ENCODE results near the gene FGL2.
"Not testable (repeated sequence)": the region's sequence is repeated elsewhere in the genome, so short reads cannot be mapped to it uniquely, and the experiment has no call there.

Gene FGL2

GRCh38 chr7:77209479-77210139 lies 10.0 kb upstream of the FGL2 start:
- DNase-seq: no peak

GRCh38 chr7:77208416-77208815 lies 8.8 kb upstream of the FGL2 start:
- DNase-seq: no peak

GRCh38 chr7:77205706-77206105 lies 6.1 kb upstream of the FGL2 start:
- DNase-seq: no peak

- no peak for DNase-seq
These were observed 2.9 kb upstream of the FGL2 start for GRCh38 chr7:77202481-77202976.

- DNase-seq: no peak
These were observed 923 bp upstream of the FGL2 start for GRCh38 chr7:77200542-77200941.

DNA sequence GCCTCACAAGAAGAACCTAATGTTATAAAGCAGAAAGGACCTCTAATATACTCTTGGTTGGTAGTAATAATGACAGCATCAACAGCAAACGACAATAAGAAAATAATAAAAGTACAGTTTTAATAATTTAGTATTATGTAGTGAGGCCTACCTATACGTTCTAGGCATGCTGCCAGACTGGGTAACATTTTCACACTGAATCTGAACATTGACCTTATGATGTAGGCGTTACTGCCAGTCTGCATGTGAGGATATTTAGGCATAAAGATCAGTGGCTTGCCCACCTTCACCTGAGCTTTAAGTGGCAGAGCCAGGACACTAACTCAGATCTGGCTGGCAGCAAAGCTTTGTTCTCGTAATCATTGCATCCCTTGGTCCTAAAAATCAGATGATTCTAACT lies 2.5 kb downstream of the FGL2 start:
- DNase-seq: no peak

DNA sequence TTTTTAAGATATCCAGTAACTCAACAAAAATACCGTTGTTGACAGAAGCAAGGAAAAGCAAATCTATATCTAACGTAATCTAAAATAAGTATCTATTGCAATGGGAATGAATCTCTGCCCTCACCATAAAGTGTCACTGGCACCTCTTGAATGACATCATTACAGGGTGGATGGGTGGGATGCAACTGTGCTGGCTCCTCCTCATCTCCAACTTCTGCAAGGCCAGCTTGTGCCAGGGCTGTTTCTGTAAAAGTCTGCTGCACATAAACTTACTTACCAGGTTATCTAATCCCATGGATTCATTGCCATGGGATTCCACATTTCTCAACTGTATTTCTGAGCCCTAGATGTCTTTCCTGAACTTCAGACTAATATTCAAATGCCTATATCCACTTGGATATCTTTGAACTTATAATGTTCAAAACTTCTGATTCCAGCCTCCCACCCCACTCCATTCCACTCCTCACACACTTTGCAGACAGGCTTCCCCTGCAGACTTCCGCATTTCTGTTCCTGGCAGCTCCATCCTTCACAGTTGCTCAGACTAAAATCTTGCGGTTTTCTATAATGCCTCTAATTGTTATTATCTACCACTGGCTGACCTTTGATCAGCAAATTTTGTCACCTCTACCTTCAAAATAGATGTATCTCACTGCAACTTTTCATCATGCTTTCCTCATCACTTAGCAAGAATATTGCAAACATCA lies 10.7 kb downstream of the FGL2 start:
- no peak for DNase-seq

DNA sequence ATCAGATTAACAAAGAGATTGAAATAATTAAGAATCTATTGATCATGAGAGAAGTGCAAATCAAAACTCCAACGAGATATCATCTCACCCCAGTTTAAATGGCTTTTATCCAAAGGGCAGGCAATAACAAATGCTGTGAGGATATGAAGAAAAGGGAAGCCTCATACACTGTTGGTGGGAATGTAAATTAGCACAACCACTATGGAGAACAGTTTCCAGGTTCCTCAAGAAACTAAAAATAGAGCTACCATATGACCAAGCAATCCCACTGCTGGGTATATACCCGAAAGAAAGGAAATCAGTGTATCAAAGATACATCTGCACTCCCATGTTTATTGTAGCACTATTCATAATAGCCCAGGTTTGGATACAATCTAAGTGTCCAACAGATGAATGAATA lies 13.8 kb downstream of the FGL2 start:
- no peak for DNase-seq

GRCh38 chr7:77184990-77185389 lies 14.6 kb downstream of the FGL2 start:
- DNase-seq: no peak

DNA sequence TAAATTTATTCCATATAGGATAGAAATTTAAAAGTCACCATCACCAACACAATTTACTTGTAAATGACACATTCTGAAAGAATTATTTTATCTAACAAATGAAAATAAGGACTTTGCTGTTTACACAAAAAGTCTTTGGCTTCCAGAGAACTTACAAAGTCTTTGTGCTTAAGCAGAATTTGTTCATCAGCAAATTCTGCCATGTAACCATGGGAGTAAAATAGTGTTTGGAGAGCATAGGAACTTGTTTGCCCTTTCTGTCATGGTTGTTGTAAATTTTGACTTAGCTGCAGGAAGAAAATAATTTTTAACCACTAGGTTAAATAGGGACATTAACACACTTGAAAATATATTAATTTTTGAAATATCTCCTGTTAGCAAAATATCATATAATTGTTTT lies 15.2 kb downstream of the FGL2 start:
- no peak for DNase-seq

GRCh38 chr7:77182261-77182660 lies 17.4 kb downstream of the FGL2 start:
- no peak for DNase-seq

DNA sequence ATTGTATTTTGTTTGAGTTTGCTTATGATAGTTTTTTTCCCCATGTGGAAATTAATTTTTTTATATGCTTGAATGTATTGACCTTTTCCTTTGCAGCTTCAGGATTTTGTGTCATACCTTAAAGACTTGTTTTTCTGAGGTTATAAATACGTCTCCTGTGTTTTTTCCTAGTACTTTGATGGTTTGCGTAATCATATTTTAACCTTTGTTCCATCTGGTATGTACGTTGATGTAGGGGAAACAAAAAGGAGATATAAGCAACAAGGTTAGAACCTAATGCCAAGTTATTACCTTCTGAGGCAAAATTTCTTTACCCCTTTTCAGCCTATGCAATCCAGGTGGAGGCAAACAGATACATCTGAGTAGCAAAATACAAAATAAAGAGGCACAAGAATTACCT lies 17.9 kb downstream of the FGL2 start:
- no peak for DNase-seq

DNA sequence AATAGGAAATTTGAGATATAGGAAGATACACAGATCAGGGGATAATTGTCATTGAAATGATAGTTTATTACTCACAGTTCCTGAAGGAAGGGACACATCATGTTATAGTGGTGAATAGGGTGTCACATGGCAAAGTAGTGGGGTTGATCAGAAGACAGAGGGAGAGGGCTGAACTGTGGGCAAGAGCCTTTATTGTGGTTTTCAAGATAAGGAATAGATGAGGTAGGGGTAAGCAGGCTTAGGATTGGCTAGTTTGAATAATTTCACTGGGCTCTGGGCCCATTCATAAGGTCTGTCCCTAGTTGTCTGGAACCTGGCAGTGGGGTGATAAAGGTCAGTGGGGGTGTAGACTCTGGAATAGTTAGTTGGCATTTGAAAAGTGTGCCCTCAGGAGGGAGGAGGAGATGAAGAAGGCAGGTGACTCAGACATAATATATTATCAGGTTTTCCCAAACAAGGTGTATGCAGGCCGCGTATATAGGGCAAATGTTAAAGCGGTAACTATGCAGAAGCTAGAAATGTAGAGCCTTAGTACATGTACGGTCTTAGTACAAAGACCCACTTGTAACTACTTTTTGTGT lies 18.5 kb downstream of the FGL2 start:
- DNase-seq: no peak

GRCh38 chr7:77178024-77178423 lies 21.6 kb downstream of the FGL2 start:
- not testable (repeated sequence) for DNase-seq

GRCh38 chr7:77177321-77177904 lies 22.2 kb downstream of the FGL2 start:
- DNase-seq: not testable (repeated sequence)

DNA sequence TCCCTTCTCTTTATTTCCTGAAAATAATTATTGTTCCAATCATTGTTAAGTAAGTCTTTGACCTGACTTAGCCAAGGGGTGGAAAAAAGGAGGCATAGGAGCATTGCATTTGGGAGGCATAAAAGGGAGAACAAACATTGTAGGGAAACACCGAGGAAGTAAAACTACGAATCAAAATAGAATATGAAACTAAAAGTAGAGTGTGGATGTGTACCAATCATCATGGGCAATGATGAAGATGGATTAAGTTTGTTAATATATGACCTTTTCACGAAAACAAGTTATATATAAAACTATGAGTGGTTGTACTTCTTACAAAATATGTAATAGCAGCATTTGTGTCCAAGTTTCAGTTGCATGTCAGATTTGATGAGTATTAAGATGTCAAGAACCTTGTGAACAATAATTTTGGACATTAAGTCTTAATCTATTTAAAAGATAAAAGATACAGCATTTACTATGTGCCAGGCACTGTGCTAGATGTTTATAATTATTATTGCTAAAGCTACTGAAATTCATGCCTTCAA lies 24.3 kb downstream of the FGL2 start:
- not testable (repeated sequence) for DNase-seq

DNA sequence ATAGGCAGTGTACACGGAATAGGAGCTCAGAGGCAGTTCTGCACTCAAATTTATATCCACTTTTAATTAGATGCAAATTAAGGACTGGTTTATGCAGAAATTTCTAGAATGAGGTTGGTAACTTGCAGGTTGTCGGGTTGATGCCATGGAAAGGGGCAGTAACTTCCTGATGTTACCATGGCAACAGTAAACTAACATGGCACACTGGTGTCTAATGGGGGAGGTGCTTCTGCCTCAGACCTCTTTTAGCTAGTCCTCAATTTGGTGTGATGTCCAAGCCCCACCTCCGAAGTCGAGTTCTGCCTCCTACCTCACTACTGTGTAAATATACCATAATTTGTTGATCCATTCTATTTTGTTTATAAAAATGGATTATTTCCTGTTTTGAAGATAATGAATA lies 25.2 kb downstream of the FGL2 start:
- not testable (repeated sequence) for DNase-seq

DNA sequence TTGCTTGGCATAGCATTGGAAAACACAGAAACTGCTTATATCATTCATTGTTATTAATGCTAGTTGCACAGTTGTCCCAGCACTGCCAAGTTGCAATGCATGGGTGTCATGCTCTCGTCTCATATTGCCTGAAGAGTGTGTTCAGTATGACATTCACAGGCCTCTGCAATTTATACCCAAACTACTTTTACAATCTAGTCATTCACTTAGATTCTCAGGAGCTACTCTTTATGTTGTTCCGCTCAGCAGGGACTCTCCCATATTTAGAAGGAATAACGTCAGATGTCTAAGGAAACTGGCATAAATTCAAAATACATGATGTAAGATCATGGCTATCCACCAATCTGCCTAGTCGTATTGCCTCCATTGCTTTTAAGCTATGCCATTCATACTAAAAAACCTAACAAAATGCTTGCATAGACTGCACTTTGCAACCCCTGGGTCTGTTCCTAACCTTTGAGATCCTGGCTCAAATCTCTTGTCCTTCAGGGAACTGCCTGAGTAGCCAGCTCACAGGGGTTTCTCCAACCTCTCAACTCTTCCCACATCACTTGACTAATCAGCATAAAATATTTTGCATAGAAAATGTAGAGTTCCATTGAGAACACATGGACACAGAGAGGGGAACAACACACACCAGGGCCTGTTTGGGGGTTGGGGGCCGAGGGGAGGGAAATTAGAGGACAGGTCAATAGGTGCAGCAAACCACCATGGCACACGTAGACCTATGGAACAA lies 27.0 kb downstream of the FGL2 start:
- DNase-seq: not testable (repeated sequence)

- not testable (repeated sequence) for DNase-seq
These were observed 28.5 kb downstream of the FGL2 start for GRCh38 chr7:77171073-77171472.

DNA sequence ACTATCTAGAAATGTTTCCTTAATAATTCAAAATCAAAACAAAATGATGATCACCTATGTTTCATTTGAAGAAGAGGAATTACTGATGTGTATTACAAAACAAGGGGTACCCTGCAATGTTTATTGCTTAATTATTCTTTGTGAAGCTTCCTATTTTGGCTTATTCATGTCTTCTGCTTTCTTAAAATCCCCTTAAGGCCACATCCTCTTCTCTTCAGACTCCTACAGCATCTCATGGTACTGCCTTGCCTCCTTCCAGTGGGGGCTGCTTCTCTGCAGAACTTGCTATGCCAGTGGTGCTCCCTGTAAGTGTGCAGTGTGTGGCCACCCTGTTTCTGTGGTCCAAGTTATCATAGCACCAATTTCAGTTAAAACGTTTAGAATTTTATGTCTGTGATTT lies 42.2 kb downstream of the FGL2 start:
- no peak for DNase-seq

DNA sequence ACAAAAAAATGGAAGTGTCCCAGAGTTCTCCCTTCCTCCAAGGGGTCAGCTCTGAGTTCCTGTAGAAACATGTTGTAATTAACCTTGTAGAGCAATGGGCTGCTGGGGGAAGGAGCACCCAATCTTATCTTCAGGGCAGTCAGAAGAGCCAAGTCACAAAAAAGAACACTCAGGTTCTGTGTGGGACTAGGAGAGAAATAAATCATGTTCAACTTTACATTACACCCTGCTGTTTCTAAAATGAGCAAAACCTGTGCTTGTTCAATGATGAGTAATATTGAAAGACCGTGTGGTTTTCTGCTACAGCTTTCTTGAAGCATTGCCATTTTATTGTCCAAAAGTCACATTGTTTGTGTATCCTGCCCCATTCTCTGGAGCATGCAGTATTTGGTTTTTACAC lies 42.6 kb downstream of the FGL2 start:
- not testable (repeated sequence) for DNase-seq

GRCh38 chr7:77155601-77156377 lies 43.8 kb downstream of the FGL2 start:
- DNase-seq: not testable (repeated sequence)
